Heart left ventricle (tissue), 16 donors: ENCODE measurements around the gene SNORC. TPM values are rescaled to one million over a fixed set of nuclear protein-coding genes. Genes with fewer than 3 reads are reported as not detected.

Experiments
- ATAC-seq, 4 donors: fragments of 200-7000 bp; cut with Tn5 transposase; one replicate each; pipeline ENCODE4 v1.9.1; 2020 to 2022; ENCODE audit warnings: moderate library complexity in 4 of 4, mild to moderate bottlenecking in 3 of 4, moderate number of reproducible peaks in 1 of 4
- DNase-seq, 5 donors: peaks; one replicate each; pipeline ENCODE4 v3.0.0-alpha.2; 2020
- H3K27ac ChIP-seq, 12 donors: fragments of 200-600 bp; sonication (generic) in 4 of 12; one replicate each; pipeline versions ENCODE4 v1.5.0 to v1.8.0; 2016 to 2022; ENCODE audit warnings: mild to moderate bottlenecking in 2 of 12
- H3K27me3 ChIP-seq, 9 donors: fragments of 200-600 bp; sonication (generic) in 2 of 9; one replicate each; pipeline versions ENCODE4 v1.5.1 to v1.8.0; 2016 to 2022; ENCODE audit warnings: mild to moderate bottlenecking in 3 of 9
- H3K36me3 ChIP-seq, 9 donors: fragments of 200-600 bp; sonication (generic) in 2 of 9; one replicate each; pipeline versions ENCODE4 v1.5.0 to v1.8.0; 2018 to 2022; ENCODE audit warnings: mild to moderate bottlenecking in 2 of 9
- H3K4me1 ChIP-seq, 12 donors: fragments of 200-600 bp; sonication (generic) in 4 of 12; one replicate each; pipeline versions ENCODE4 v1.5.0 to v1.8.0; 2016 to 2022; ENCODE audit warnings: mild to moderate bottlenecking in 3 of 12
- H3K4me3 ChIP-seq, 12 donors: fragments of 200-600 bp; sonication (generic) in 4 of 12; one replicate each; pipeline versions ENCODE4 v1.5.0 to v1.8.0; 2017 to 2022; ENCODE audit warnings: mild to moderate bottlenecking in 9 of 12, moderate library complexity in 4 of 12
- H3K9me3 ChIP-seq, 12 donors: fragments of 200-600 bp; sonication (generic) in 4 of 12; one replicate each; pipeline versions ENCODE4 v1.5.0 to v1.8.0; 2016 to 2022; ENCODE audit warnings: mild to moderate bottlenecking in 1 of 12
- POLR2A ChIP-seq, 2 donors: fragments of 450-650 bp; IDR thresholded peaks; one replicate each; pipeline ENCODE4 v1.6.1; 2017; ENCODE audit warnings: antibody characterized with exemption in 2 of 2, mild to moderate bottlenecking in 2 of 2, moderate library complexity in 2 of 2
- WGBS, 4 donors: extraction: QIAGEN DNeasy Blood & Tissue Kit in 2 of 4; methylation state at CpG; one replicate each; pipeline versions ENCODE4 v1.1.5 to v1.1.7; 2013 to 2018; 5-methylcytosine and 5-hydroxymethylcytosine counted together
- intact Hi-C, 10 donors: fragments of 100-400 bp; cut with DNase I; formaldehyde crosslinking; loops; one replicate each; pipeline versions ENCODE4 v1.11.1 to v1.14.2; 2022
- polyA plus RNA-seq, 2 donors: library from polyadenylated mRNA; stranded (reverse); fragments of 200-250 nt; gene quantifications; one replicate each; pipeline ENCODE4 v1.2.3, GENCODE V29; 2013
- total RNA-seq, 9 donors: library from RNA; depleted of rRNA in 2 of 9; stranded (reverse); fragments of >200 nt in 2 of 9; fragmentation: NEBNext Ultra II Directional in 3 of 9; extraction: Animal tissue kit (Norgen Biotek cat#: 25700) in 3 of 9; gene quantifications; one replicate each; pipeline versions ENCODE4 v1.1.0 to v1.2.4, GENCODE V29; 2016 to 2023
- TF ChIP-seq, protein P1 (sequence below), 12 donors: fragments of 200-600 bp; sonication (generic) in 4 of 12; IDR thresholded peaks; one replicate each; pipeline versions ENCODE4 v1.5.0 to v1.8.0; 2018 to 2022; ENCODE audit warnings: antibody characterized with exemption in 12 of 12, mild to moderate bottlenecking in 5 of 12
- donor health status: ischemic (EF 13 %, LVEDD 7.1; RV severe dilation, severe dysfunction).
- donor health status: healthy with polysubstance abuse.
- donor health status: DM: no; HTN: yes; CAD: no.
- donor health status: DM: no; HTN: no; CAD: no.
- donor health status: ischemic (EF 25% LVEDD 6.9; RV normal size, moderate dysfunction).
- donor health status: ischemic (EF 25% LVEDD 5.7; RV mildly dilated, moderate dysfunction).
- donor health status: healthy.
- donor health status: DM: yes; HTN: yes; CAD: no.
- donor health status: ischemic (EF 35%, LVEDD 5.7; RV mildly dilated, moderate dysfunction).
- donor health status: nonischemic (EF 11% LVEDD 7.7; RV severe dilation, severe dysfunction).
- donor health status: DM: yes; HTN: yes; CAD: no.
- donor health status: PGD.
- donor health status: ischemic (EF 29% LVEDD 5.4; RV normal size, mild dysfunction).
- donor health status: nonischemic (EF 23%, LVEDD 6.1; RV moderate dilation, normal function).

SNORC gene
- total and polyA plus RNA-seq, 11 donors: 0.38 to 2.9 (median 0.74) TPM

DNA sequence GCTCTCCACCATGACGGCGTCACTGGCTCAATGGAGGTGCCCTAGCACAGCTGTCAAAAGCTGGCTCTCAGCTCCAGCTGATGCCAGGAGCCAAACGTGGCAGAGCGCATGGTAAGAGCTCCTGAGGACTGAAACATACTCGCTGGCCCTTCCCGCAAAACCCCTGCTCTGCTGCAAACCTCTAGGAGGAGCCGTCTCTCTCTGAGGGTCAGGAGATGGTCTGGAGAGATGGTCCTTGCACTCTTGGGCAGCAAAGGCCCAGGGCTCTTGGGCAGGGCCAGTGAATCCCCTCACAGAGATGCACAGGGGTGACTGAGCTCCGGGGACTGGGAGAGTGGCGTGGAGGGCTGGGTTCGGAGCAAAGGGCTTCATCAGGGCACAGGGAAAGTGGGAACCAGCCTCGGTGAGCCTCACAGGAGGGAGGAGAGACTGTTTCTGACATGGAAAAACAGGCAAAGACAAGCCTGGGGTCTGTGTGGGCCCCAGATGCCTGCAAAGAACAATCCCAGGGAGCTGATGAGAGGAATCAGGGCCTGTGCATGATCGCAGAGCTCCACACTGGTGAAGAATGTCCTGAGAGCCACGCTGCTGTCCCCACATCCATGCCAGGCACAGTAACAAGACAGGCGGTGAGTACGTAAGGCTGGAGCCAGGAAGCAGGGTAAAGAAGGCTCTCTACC is 17.2 kb downstream of the SNORC start:
- TF ChIP-seq, protein P1, sequence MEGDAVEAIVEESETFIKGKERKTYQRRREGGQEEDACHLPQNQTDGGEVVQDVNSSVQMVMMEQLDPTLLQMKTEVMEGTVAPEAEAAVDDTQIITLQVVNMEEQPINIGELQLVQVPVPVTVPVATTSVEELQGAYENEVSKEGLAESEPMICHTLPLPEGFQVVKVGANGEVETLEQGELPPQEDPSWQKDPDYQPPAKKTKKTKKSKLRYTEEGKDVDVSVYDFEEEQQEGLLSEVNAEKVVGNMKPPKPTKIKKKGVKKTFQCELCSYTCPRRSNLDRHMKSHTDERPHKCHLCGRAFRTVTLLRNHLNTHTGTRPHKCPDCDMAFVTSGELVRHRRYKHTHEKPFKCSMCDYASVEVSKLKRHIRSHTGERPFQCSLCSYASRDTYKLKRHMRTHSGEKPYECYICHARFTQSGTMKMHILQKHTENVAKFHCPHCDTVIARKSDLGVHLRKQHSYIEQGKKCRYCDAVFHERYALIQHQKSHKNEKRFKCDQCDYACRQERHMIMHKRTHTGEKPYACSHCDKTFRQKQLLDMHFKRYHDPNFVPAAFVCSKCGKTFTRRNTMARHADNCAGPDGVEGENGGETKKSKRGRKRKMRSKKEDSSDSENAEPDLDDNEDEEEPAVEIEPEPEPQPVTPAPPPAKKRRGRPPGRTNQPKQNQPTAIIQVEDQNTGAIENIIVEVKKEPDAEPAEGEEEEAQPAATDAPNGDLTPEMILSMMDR (IDR thresholded peaks at IDR 0.05): no peak
- no peak for TF ChIP-seq POLR2A (IDR thresholded peaks at IDR 0.05)
- no peaks in the 10 kb centered on the region for H3K36me3 ChIP-seq
- H3K27ac ChIP-seq: no peak overlapping the region
- peaks cover 0 to 26% (median 0%) of the 10 kb centered on the region in 9 donors for H3K27me3 ChIP-seq
- ATAC-seq: no peak
- H3K4me3 ChIP-seq: no peak overlapping the region
- H3K9me3 ChIP-seq: no peaks in the 10 kb centered on the region
- intact Hi-C loops: loop anchor here in 1 of 10 donors (10.0 kb wide), 1 partner anchor 137 kb away; no protein-coding TSS in a partner anchor
- no peak for DNase-seq
- WGBS, 4 donors: 71 to 81% (median 73%) methylated on average over 13 to 15 of the region's 15 CpGs
- peaks cover 0 to 6% (median 0%) of the 10 kb centered on the region in 12 donors for H3K4me1 ChIP-seq

DNA sequence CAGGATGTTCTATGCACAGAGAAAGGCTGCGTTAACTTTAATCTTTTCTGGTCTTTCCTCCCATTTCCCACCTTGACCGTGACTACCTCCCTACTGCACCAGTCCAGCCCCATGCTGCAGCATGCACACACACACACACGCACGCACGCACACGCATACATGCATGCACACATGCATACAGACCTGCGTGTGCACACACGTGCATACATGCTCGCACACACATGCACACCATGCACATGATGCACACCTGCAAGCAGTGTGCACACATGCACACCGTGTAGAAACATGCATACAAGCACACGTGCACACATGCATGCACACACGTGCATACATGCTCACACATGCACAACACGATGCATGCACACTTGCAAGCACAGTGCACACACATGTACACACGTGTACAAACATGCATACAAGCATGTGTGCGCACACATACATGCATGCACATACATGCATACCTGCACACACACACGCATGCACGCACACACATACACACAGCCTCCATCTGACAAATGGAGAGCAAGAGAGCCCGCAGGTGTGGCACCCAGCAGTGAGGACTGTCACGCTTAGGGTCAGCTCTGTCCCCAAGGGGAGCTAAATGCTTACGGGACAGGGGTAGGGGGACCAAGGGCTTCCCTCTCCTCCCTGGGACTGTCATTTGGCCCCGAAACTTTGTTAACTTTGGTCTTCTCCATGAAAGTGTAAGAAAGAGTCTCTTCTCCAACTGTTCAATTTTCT is 18.2 kb downstream of the SNORC start:
- Histone ChIP-seq H3K27me3 (peaks cover 0 to 26% (median 0%) of the 10 kb centered on the region in 9 donors), H3K4me3 (no peak overlapping the region), H3K9me3 (no peaks in the 10 kb centered on the region), H3K4me1 (peaks cover 0 to 6% (median 0%) of the 10 kb centered on the region in 12 donors), H3K27ac (no peak overlapping the region), H3K36me3 (no peaks in the 10 kb centered on the region)
- intact Hi-C loops: loop anchor here in 1 of 10 donors (10.0 kb wide), 1 partner anchor 137 kb away; no protein-coding TSS in a partner anchor
- no peak for DNase-seq
- TF ChIP-seq, protein P1 (IDR thresholded peaks at IDR 0.05): no peak
- no peak for TF ChIP-seq POLR2A (IDR thresholded peaks at IDR 0.05)
- no peak for ATAC-seq
- WGBS, 4 donors: 78 to 86% (median 84%) methylated on average over 21 of the region's 21 CpGs

DNA sequence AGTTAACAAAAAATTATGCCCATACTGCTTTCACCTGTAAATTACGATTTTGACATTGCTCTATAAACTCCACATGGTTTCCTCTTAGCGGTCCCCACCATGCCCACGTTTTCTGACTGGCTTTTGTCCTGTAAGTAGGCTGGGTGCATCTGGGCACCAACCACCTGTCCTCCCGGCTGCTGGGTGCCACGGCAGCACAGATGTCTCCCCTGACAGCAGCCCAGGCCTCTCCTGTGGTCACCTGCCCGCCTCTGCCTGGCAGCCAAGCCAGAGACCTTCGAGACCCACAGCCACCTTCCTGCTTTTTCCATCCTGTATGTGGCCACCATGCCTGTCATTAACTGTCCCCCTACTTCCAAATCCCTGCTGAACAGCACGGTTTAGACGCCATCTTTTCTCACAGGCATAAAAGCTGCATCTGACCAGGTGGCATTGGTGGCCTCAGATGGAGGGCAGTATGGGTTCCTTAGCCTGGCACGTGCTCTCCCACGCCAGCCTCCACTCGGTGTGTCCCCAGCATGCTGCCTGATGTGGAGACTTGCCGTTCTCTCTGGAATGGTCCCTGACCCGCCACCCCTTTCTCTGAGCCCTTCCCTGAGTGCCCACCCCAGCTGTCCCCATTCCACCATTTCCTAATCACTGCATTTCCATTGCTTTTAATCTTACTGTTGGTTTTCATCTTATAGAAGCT is 18.9 kb downstream of the SNORC start:
- no peaks in the 10 kb centered on the region for H3K9me3 ChIP-seq
- ATAC-seq (no peak), DNase-seq (no peak)
- 87 to 89% (median 87%) methylated on average over 14 of the region's 14 CpGs for WGBS, 4 donors
- H3K36me3 ChIP-seq: no peaks in the 10 kb centered on the region
- no peak overlapping the region for H3K4me3 ChIP-seq
- H3K27ac ChIP-seq: no peak overlapping the region
- TF ChIP-seq, protein P1 (IDR thresholded peaks at IDR 0.05): no peak
- TF ChIP-seq POLR2A (IDR thresholded peaks at IDR 0.05): no peak
- intact Hi-C loops: loop anchor here in 1 of 10 donors (10.0 kb wide), 1 partner anchor 136 kb away; no protein-coding TSS in a partner anchor
- peaks cover 0 to 6% (median 0%) of the 10 kb centered on the region in 12 donors for H3K4me1 ChIP-seq
- H3K27me3 ChIP-seq: peaks cover 0 to 26% (median 0%) of the 10 kb centered on the region in 9 donors
